H1 (cell line): Measurements from ENCODE around the gene DCLK1.

ENCODE experiments used
- CTCF ChIP-seq, 3 experiments: IDR thresholded peaks; 1 replicate in 2 of 3; 2 replicates in 1 of 3; pipeline versions ENCODE4 v1.5.1 to v1.6.1; 2011; ENCODE audit warnings: low read length in 3 of 3, mild to moderate bottlenecking in 3 of 3, inconsistent platforms in 2 of 3, low read depth in 1 of 3, moderate library complexity in 1 of 3; ENCODE audit not compliant: insufficient read depth in 1 of 3; ENCODE audit errors: control extremely low read depth in 1 of 3
- EP300 ChIP-seq, 2 experiments: IDR thresholded peaks; 1 replicate in 1 of 2; 2 replicates in 1 of 2; pipeline ENCODE4 v1.6.1; 2011 to 2012; ENCODE audit warnings: low read depth in 2 of 2, low read length in 2 of 2, mild to moderate bottlenecking in 2 of 2, borderline replicate concordance in 1 of 2, inconsistent platforms in 1 of 2, moderate library complexity in 1 of 2
- EZH2 ChIP-seq: fragments of 200-600 bp; sonication (generic); IDR thresholded peaks from 2 replicates; pipeline ENCODE4 v1.7.1; 2012; ENCODE audit warnings: low read depth, mild to moderate bottlenecking, moderate library complexity, low read length, inconsistent platforms; ENCODE audit not compliant: severe bottlenecking
- JUND ChIP-seq: IDR thresholded peaks from 2 replicates; pipeline ENCODE4 v1.6.1; 2011; ENCODE audit warnings: mild to moderate bottlenecking, improper control_type of control experiment, low read length
- MAFK ChIP-seq: IDR thresholded peaks from 2 replicates; pipeline ENCODE4 v1.6.1; 2012; ENCODE audit warnings: low read depth, mild to moderate bottlenecking, improper control_type of control experiment, low read length
- POLR2A ChIP-seq, 2 experiments: IDR thresholded peaks; 1 replicate in 1 of 2; 2 replicates in 1 of 2; pipeline ENCODE4 v1.6.1; 2011; ENCODE audit warnings: low read depth in 2 of 2, low read length in 2 of 2, mild to moderate bottlenecking in 2 of 2; ENCODE audit errors: control extremely low read depth in 1 of 2
- RAD21 ChIP-seq, 2 experiments: IDR thresholded peaks in 1 of 2; conservative IDR thresholded peaks in 1 of 2; 2 replicates each; pipeline ENCODE4 v1.6.1; 2011; ENCODE audit warnings: low read depth in 2 of 2, low read length in 2 of 2, improper control_type of control experiment in 1 of 2, inconsistent platforms in 1 of 2, mild to moderate bottlenecking in 1 of 2, moderate library complexity in 1 of 2
- RFX5 ChIP-seq: IDR thresholded peaks from 2 replicates; pipeline ENCODE4 v1.6.1; 2011; ENCODE audit warnings: low read depth, low read length, improper control_type of control experiment, borderline replicate concordance
- SRF ChIP-seq: IDR thresholded peaks from 2 replicates; pipeline ENCODE4 v1.6.1; 2011; ENCODE audit warnings: mild to moderate bottlenecking, low read depth, low read length, moderate library complexity

- TF ChIP-seq EP300 (IDR thresholded peaks at IDR 0.05; ENCODE audit: borderline replicate concordance in 1 of 2, low read depth in 2 of 2, low read length in 2 of 2) (no peak), MAFK (no peak), EZH2 (no peak), JUND (no peak), RAD21 (IDR thresholded peaks at IDR 0.05 in 1 of 2, conservative IDR thresholded peaks at IDR 0.05 in 1 of 2; ENCODE audit: low read depth in 2 of 2, low read length in 2 of 2) (no peak), RFX5 (no peak), SRF (no peak), POLR2A (IDR thresholded peaks at IDR 0.05; ENCODE audit: control extremely low read depth in 1 of 2, low read depth in 2 of 2, low read length in 2 of 2) (no peak), CTCF (IDR thresholded peaks at IDR 0.05; ENCODE audit: control extremely low read depth in 1 of 3, insufficient read depth in 1 of 3, low read depth in 1 of 3, low read length in 3 of 3) (no peak)
These were observed 92.2 kb downstream of the DCLK1 start for GRCh38 chr13:36038785-36039555.
